GM10847 (cell line): ENCODE measurements around the gene FILIP1L.

Experiments used
- POLR2A ChIP-seq: IDR thresholded peaks from 2 replicates; pipeline ENCODE4 v1.6.1; 2011; ENCODE audit not compliant: insufficient read length; ENCODE audit errors: extremely low read depth

FILIP1L gene

GRCh38 chr3:99970198-99970597, 144.1 kb downstream of the FILIP1L start:
- no peak for TF ChIP-seq POLR2A

- TF ChIP-seq POLR2A = no peak
These were observed 145.2 kb downstream of the FILIP1L start for GRCh38 chr3:99969136-99969535.

GRCh38 chr3:99967796-99968195, 146.5 kb downstream of the FILIP1L start:
- TF ChIP-seq POLR2A = no peak

GRCh38 chr3:99966662-99967416, 147.5 kb downstream of the FILIP1L start:
- TF ChIP-seq POLR2A = no peak

- no peak for TF ChIP-seq POLR2A
These were observed 148.5 kb downstream of the FILIP1L start for GRCh38 chr3:99965681-99966408.

GRCh38 chr3:99965077-99965476, 149.2 kb downstream of the FILIP1L start:
- no peak for TF ChIP-seq POLR2A

GRCh38 chr3:99962703-99963102, 151.6 kb downstream of the FILIP1L start:
- TF ChIP-seq POLR2A = no peak

GRCh38 chr3:99961756-99962515, 152.4 kb downstream of the FILIP1L start:
- no peak for TF ChIP-seq POLR2A

- TF ChIP-seq POLR2A = no peak
These were observed 153.4 kb downstream of the FILIP1L start for GRCh38 chr3:99960941-99961340.

- no peak for TF ChIP-seq POLR2A
These were observed 154.0 kb downstream of the FILIP1L start for GRCh38 chr3:99960123-99960878.

GRCh38 chr3:99958222-99958912, 155.9 kb downstream of the FILIP1L start:
- TF ChIP-seq POLR2A = no peak

- TF ChIP-seq POLR2A = no peak
These were observed 157.0 kb downstream of the FILIP1L start for GRCh38 chr3:99957151-99957796.

GRCh38 chr3:99955773-99956562, 158.3 kb downstream of the FILIP1L start:
- no peak for TF ChIP-seq POLR2A

GRCh38 chr3:99954914-99955644, 159.2 kb downstream of the FILIP1L start:
- TF ChIP-seq POLR2A = no peak
